A549 (cell line): ENCODE measurements around the gene ARHGEF26. TPM values are rescaled to one million over a fixed set of nuclear protein-coding genes. Genes with fewer than 3 reads are reported as not detected.

Experiments
- ATAC-seq, 2 experiments: fragments of 200-7000 bp in 1 of 2; fragments of >200 bp in 1 of 2; cut with Nextera tagmentation in 1 of 2; cut with Tn5 transposase in 1 of 2; 3 replicates each; pipeline versions ENCODE4 v1.8.0 to v1.9.1; 2018 to 2020; ENCODE audit warnings: mild to moderate bottlenecking in 1 of 2, moderate library complexity in 1 of 2
- CTCF ChIA-PET: fragments of 300-600 bp; sonication (Branson Sonifier 250); formaldehyde crosslinking; extraction: SDS; loops from one replicate; lab custom pipeline; 2021; ENCODE audit warnings: antibody characterized with exemption, inconsistent platforms; lab: Yijun Ruan, JAX
- POLR2A ChIA-PET: fragments of 350-600 bp; formaldehyde crosslinking; extraction: SDS; loops from one replicate; lab custom pipeline; 2021; ENCODE audit warnings: antibody characterized with exemption, inconsistent platforms; lab: Yijun Ruan, JAX
- DNase-seq, 2 experiments: peaks; one replicate each; pipeline versions ENCODE4 v3.0.0 to v3.0.0-alpha.2; 2011 to 2016; ENCODE audit warnings: low read depth in 1 of 2, low spot score in 1 of 2
- FAIRE-seq: peaks from 2 replicates; lab custom pipeline; 2011; peaks lifted over from hg19 to GRCh38; lab: Jason Lieb, UNC
- H3K27ac ChIP-seq, 2 experiments: fragments of >200 bp; sonication (Bioruptor Twin); formaldehyde crosslinking; 3 replicates each; pipeline ENCODE4 v1.5.1; 2016 to 2017
- H3K4me1 ChIP-seq: fragments of >200 bp; sonication (Bioruptor Twin); formaldehyde crosslinking; 3 replicates; pipeline ENCODE4 v1.6.1; 2016
- H3K4me2 ChIP-seq: fragments of >200 bp; sonication (Bioruptor Twin); formaldehyde crosslinking; 3 replicates; pipeline ENCODE4 v1.6.1; 2016
- H3K4me3 ChIP-seq: fragments of >200 bp; sonication (Bioruptor Twin); formaldehyde crosslinking; 3 replicates; pipeline ENCODE4 v1.5.1; 2016
- H3K9me3 ChIP-seq: fragments of >200 bp; sonication (Bioruptor Twin); formaldehyde crosslinking; 3 replicates; pipeline ENCODE4 v1.6.1; 2016
- CBX2 ChIP-seq: fragments of 200-600 bp; sonication (generic); IDR thresholded peaks from 2 replicates; pipeline ENCODE4 v1.6.1; 2016; ENCODE audit warnings: low read depth, mild to moderate bottlenecking, borderline replicate concordance
- ESRRA ChIP-seq: fragments of 150-350 bp; IDR thresholded peaks from 2 replicates; pipeline ENCODE4 v1.6.1; 2014; ENCODE audit warnings: mild to moderate bottlenecking, low read length, borderline replicate concordance
- GATA3 ChIP-seq: IDR thresholded peaks from 2 replicates; pipeline ENCODE4 v1.6.1; 2012; ENCODE audit warnings: borderline replicate concordance
- JUNB ChIP-seq: fragments of >200 bp; sonication (Bioruptor Twin); formaldehyde crosslinking; IDR thresholded peaks from 2 replicates; pipeline ENCODE4 v1.6.1; 2016
- KDM1A ChIP-seq: fragments of 200-600 bp; sonication (generic); IDR thresholded peaks from 2 replicates; pipeline ENCODE4 v1.6.1; 2016; ENCODE audit warnings: low read depth, mild to moderate bottlenecking
- NR3C1 ChIP-seq: fragments of >200 bp; sonication (Bioruptor Twin); formaldehyde crosslinking; IDR thresholded peaks from 3 replicates; pipeline ENCODE4 v1.6.1; 2017
- PBX3 ChIP-seq: IDR thresholded peaks from 2 replicates; pipeline ENCODE4 v1.6.1; 2012
- RCOR1 ChIP-seq: fragments of 150-350 bp; IDR thresholded peaks from 2 replicates; pipeline ENCODE4 v1.6.1; 2014; ENCODE audit warnings: antibody characterized with exemption, low read length, low read depth
- RNF2 ChIP-seq: fragments of 200-600 bp; sonication (generic); IDR thresholded peaks from 2 replicates; pipeline ENCODE4 v1.6.1; 2016; ENCODE audit warnings: low read depth, mild to moderate bottlenecking, antibody characterized with exemption, moderate library complexity, borderline replicate concordance
- ZNF302 ChIP-seq: fragments of 250-450 bp; sonication (Bioruptor Pico); IDR thresholded peaks from 2 replicates; pipeline ENCODE4 v1.9.0; 2021; ENCODE audit warnings: inconsistent platforms, mild to moderate bottlenecking, moderate library complexity
- polyA plus RNA-seq, 4 experiments: library from polyadenylated mRNA; depleted of rRNA in 3 of 4; stranded (reverse); fragments of >200 nt; fragmentation: RNase III in 1 of 4; extraction: RNeasy Plus Mini Kit Qiagen cat#74134 plus additional on column Dnase treatment in 1 of 4; gene quantifications; 2 replicates in 3 of 4; 3 replicates in 1 of 4; pipeline ENCODE4 v1.2.3, GENCODE V29; 2011 to 2017
- TF ChIP-seq, protein P1 (sequence below): fragments of 250-450 bp; sonication (Bioruptor Pico); IDR thresholded peaks from 2 replicates; pipeline ENCODE4 v1.5.0; 2020; ENCODE audit warnings: low read depth, mild to moderate bottlenecking, moderate library complexity
- TF ChIP-seq, protein P2 (sequence below): fragments of >200 bp; sonication (Bioruptor Twin); formaldehyde crosslinking; IDR thresholded peaks from 3 replicates; pipeline ENCODE4 v1.6.1; 2016

Gene ARHGEF26
- polyA plus RNA-seq, 2 of the 4 experiments (the other 2 are of a cell fraction) = 2.9 to 5.8 TPM

- ChIA-PET POLR2A (no interaction called here), CTCF (interaction anchor here (1.2 kb wide), 1 partner anchor 28 kb away, joined by 3 read pairs; no protein-coding TSS in a partner anchor)
- Histone ChIP-seq H3K9me3 (no peaks in the 10 kb centered on the region), H3K4me3 (no peak overlapping the region), H3K27ac (no peak overlapping the region), H3K4me1 (0 out of 3 replicates have a peak, but pooled peaks cover 3% of the 10 kb centered on the region), H3K4me2 (no peak overlapping the region)
- TF ChIP-seq, protein P1, sequence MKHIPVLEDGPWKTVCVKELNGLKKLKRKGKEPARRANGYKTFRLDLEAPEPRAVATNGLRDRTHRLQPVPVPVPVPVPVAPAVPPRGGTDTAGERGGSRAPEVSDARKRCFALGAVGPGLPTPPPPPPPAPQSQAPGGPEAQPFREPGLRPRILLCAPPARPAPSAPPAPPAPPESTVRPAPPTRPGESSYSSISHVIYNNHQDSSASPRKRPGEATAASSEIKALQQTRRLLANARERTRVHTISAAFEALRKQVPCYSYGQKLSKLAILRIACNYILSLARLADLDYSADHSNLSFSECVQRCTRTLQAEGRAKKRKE (CRISPR knock-in tag) = no peak
- no peak for TF ChIP-seq NR3C1
- no peak for TF ChIP-seq RNF2
- no peak for TF ChIP-seq KDM1A
- no peak for TF ChIP-seq CBX2
- TF ChIP-seq JUNB = no peak
- TF ChIP-seq ZNF302 (CRISPR knock-in tag) = no peak
- no peak for TF ChIP-seq RCOR1
- TF ChIP-seq PBX3 = no peak
- no peak for TF ChIP-seq ESRRA
- TF ChIP-seq GATA3 = no peak
- TF ChIP-seq, protein P2, sequence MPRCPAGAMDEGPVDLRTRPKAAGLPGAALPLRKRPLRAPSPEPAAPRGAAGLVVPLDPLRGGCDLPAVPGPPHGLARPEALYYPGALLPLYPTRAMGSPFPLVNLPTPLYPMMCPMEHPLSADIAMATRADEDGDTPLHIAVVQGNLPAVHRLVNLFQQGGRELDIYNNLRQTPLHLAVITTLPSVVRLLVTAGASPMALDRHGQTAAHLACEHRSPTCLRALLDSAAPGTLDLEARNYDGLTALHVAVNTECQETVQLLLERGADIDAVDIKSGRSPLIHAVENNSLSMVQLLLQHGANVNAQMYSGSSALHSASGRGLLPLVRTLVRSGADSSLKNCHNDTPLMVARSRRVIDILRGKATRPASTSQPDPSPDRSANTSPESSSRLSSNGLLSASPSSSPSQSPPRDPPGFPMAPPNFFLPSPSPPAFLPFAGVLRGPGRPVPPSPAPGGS = no peak
- DNase-seq = no peak
- no peak for FAIRE-seq
- no peak for ATAC-seq
These were observed 186.2 kb downstream of the ARHGEF26 start for GRCh38 chr3:154307363-154307762.

Other genes with a start within 250 kb of the ARHGEF26 start
- gene DHX36, start 203.1 kb downstream of the ARHGEF26 start, polyA plus RNA-seq (2011; rRNA removed) = 90.1 and 103 TPM in 2 replicates
- gene DHX36, start 203.1 kb downstream of the ARHGEF26 start, polyA plus RNA-seq (2017; fragmentation: RNase III; extraction: RNeasy Plus Mini Kit Qiagen cat#74134 plus additional on column Dnase treatment) = 59.4 to 70.5 TPM (median 69.2 TPM) in 3 replicates